ENCODE measurements around the gene NRL. TPM values are rescaled to one million over a fixed set of nuclear protein-coding genes. Genes with fewer than 3 reads are reported as not detected.

NRL gene
- total RNA-seq, 1 experiment from 2014 or later: 1.3 TPM

GRCh38 chr14:24040692-24041091 lies 74.1 kb downstream of the NRL start:
- Mint-ChIP-seq H3K4me3 (no peak overlapping the region), H3K27me3 (ENCODE audit: low read depth) (peaks cover 28% of the 10 kb centered on the region), H3K27ac (no peak overlapping the region), H3K4me1 (peaks cover 9% of the 10 kb centered on the region), H3K36me3 (no peaks in the 10 kb centered on the region), H3K9me3 (peaks cover 3% of the 10 kb centered on the region; the same call in 1 of the 2 replicates)
- TF ChIP-seq NR3C1 (CRISPR knock-in tag; conservative IDR thresholded peaks at IDR 0.05; ENCODE audit: low read depth) (no peak), PREB (CRISPR knock-in tag; IDR thresholded peaks at IDR 0.05; ENCODE audit: borderline replicate concordance) (no peak), PRDM15 (CRISPR knock-in tag; IDR thresholded peaks at IDR 0.05) (no peak), CREM (CRISPR knock-in tag; IDR thresholded peaks at IDR 0.05) (no peak), MAX (CRISPR knock-in tag; IDR thresholded peaks at IDR 0.05) (no peak), ZMAT4 (CRISPR knock-in tag; IDR thresholded peaks at IDR 0.05) (no peak), CTCF (IDR thresholded peaks at IDR 0.05) (no peak), ZNF232 (CRISPR knock-in tag; IDR thresholded peaks at IDR 0.05) (no peak), E2F5 (CRISPR knock-in tag; IDR thresholded peaks at IDR 0.05) (no peak), ZNF121 (CRISPR knock-in tag; IDR thresholded peaks at IDR 0.05) (no peak), ATF3 (CRISPR knock-in tag; conservative IDR thresholded peaks at IDR 0.05) (no peak), ESRRA (CRISPR knock-in tag; IDR thresholded peaks at IDR 0.05; ENCODE audit: borderline replicate concordance) (no peak), SMAD4 (CRISPR knock-in tag; IDR thresholded peaks at IDR 0.05) (no peak), E2F4 (CRISPR knock-in tag; IDR thresholded peaks at IDR 0.05; ENCODE audit: borderline replicate concordance, low read depth) (no peak), HMGA2 (CRISPR knock-in tag; IDR thresholded peaks at IDR 0.05) (no peak), ZNF532 (CRISPR knock-in tag; IDR thresholded peaks at IDR 0.05; ENCODE audit: borderline replicate concordance) (no peak), FOXJ3 (CRISPR knock-in tag; IDR thresholded peaks at IDR 0.05; ENCODE audit: borderline replicate concordance) (no peak), ATF6 (CRISPR knock-in tag; IDR thresholded peaks at IDR 0.05) (no peak)
- ChIA-PET CTCF (interaction anchor here (1.4 kb wide), 1 partner anchor 52 kb away, joined by 3 read pairs; the partner anchor contains the start of gene DHRS4L2), POLR2A (no interaction called here)
- DNase-seq (ENCODE audit: low spot score) (no peak), ATAC-seq (no peak)
